DMS79 (cell line): ENCODE measurements around the gene IRF1.

Experiments
- DNase-seq: peaks from one replicate; lab custom pipeline; 2025; lab: John Stamatoyannopoulos, UW

The IRF1 gene

GRCh38 chr5:132500931-132501628, 10.5 kb upstream of the IRF1 start:
- DNase-seq = no peak

DNA sequence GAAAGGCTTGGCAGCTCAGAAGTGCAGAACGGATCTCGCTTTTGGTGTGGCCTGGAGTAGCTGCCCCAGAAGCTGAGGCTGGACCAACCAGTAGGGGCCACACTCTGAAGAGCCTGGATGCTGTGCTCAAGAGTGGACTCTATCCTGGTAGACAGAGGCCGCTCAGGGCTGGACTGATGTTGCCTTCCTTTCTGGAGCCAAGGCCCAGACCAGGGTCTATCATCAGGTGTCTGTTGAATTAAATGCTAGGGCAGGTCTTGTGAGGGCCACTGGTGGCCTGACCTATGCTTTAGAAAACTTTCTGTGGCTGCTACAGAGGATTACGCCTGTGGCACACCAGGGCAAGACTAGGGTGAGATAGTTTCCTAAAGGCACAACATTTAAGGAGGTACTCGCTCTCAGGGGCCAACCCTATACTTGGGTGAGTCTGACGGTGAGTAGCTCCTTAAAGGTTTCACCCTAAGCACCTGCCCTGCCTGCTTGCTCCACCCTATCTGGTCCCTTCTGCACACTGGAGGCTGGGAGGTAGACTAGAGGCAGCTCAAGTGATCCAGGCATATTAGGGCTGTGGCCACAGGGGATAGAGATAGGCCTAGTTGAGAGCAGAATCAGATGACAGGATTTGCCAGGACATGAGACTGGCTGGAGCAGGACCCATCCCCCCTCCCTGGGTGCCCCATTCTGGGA, 9.8 kb upstream of the IRF1 start:
- DNase-seq = no peak

DNA sequence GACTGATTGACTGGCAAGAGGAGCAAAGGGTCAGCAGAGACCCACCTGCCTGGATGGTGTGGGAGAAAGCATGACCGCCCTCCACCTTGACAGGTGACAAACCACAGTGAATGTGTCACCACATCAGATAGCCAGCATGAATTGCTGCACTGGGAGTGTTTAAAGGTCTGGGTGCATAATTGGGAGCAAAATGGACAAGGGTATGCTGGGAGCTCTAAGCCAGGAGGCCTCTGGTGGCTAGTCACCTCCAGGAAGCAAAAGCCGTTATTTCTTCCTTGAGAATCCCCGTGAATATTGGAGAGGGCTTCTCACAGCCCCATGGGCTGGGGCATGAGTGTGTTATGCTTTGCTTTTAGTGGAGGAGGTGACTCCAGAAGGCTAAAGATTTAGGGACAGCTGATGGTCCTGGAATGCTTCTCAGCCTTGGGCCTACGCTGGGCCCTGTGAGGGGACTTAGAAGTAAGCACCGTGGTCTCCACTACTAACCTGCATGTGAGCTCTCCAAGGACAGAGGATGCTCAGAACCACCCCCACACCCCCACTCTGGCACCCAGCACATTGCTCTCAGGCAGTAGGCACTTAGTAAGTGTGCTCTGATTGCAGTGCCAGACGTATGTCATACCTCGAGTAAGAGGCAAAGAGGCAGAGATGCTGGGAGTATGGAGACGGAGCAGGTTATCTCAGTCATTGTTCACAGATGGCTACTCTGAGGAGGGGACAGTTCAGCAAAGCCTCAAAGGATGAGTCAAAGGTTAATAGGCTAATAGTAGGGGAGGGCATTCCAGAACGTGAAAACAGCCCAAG, 9.1 kb upstream of the IRF1 start:
- DNase-seq = no peak

- DNase-seq = no peak
Observed at GRCh38 chr5:132498686-132499271, 8.2 kb upstream of the IRF1 start.

DNA sequence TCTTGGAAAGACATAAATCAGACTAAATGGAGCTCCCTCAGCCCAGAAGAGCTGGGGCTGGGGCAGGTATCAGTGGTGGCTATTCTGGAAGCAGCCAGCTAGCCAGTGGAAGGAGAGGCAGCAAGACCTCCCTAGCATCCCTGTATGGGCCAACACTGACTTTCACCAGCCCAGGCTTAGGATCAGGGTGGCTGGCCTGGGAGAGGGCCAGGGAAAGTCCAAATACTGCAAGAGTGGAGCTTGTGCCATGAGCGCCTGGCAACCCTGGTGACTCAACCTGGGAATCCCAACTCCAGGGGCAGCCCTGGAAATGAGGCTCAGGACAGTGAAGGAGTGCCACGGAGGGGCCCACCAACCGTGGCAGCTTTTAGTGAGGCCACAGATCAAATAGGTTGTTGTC, 7.6 kb upstream of the IRF1 start:
- DNase-seq = no peak

- no peak for DNase-seq
Observed at GRCh38 chr5:132497488-132497997, 7.0 kb upstream of the IRF1 start.

GRCh38 chr5:132496631-132497487, 6.3 kb upstream of the IRF1 start:
- no peak for DNase-seq

- DNase-seq = peak; percentile 76
Observed at GRCh38 chr5:132496191-132496630, 5.6 kb upstream of the IRF1 start.

DNA sequence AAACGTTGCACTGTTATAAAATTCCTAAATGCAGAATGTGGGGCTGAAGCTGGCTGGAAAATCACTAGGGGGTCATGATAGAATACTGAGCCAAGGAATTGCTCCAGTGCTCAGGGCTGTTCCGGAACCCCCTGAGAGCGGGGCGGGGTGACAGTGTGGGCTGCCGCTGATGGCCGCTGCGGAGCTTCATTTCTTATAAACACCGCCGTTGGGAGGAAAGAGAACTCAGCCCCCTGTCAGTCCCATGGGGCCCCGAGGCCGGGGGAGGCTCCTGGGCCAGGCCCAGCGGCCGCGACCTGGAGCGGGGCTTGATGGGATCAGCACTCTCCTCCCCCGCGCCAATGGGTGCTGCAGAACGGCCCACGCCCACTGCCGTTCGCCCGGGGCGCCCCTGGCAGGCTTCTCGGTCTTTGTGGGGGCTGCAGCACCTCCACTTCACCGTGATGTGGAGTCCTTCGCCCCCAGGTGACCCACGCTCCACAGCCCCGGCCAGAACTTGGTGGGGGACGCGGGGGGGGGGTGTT, 5.2 kb upstream of the IRF1 start:
- DNase-seq = peak; percentile 31

DNA sequence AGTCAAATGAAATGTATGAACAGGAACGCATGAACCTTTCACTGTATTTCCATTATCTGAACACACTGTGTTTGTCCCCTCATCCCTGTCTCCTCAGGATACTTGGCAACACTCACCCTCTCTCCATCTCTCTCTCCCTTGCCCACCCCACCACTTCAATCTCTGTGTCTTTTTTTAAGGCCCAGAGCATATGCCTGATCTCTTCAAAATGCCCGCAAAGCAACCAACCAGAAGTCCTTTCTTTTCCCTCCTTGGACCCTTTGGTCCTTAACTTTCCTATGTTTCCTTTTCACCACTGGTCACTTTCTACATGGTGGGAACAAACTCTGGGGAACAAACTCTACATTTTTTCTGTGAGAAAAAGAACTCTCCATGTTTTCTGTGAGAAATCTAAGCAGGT, 3.2 kb upstream of the IRF1 start:
- DNase-seq = no peak

- DNase-seq = no peak
Observed at GRCh38 chr5:132493241-132493640, 2.7 kb upstream of the IRF1 start.

DNA sequence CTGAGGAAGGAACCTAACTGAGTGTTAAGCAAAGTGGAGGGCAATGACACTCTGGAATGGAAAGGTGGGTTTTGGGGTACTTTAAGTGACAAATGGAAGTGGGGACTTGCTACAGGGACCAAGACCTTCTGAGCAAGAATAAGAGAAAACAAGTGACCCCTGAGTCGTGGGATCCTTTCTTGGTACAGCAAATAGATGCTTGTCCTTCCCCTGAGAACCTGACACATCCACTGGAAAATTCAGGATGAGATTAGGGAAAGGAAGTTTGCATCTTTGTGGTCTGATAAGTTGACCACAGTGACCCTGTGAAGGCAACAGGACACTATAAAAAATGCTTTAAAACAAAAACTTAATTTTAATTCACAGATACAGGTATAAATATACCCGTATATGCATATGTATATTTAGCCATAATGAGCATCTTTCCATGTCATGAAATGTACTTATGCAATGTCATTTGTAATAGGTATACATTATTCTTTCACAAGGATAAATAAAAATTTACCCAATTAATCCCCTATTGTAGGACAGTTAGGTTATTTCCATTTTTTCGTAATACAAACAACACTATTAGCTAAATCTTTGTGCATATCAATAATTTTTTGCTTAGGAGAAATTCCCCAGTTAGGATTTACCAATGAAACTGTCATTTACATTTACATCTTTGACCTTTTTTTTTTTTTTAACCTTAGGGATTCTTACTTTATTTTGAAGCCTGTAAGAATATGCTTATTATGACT, 2.0 kb upstream of the IRF1 start:
- DNase-seq = no peak

- no peak for DNase-seq
Observed at GRCh38 chr5:132491368-132492364, 1.1 kb upstream of the IRF1 start.

- no peak for DNase-seq
Observed at GRCh38 chr5:132489871-132490483, 596 bp downstream of the IRF1 start.

- DNase-seq = no peak
Observed at GRCh38 chr5:132489051-132489770, 1.4 kb downstream of the IRF1 start.

- DNase-seq = no peak
Observed at GRCh38 chr5:132488590-132488989, 2.0 kb downstream of the IRF1 start.

- no peak for DNase-seq
Observed at GRCh38 chr5:132487841-132488555, 2.6 kb downstream of the IRF1 start.
